Activated CD4-positive, alpha-beta T cell treated with anti-CD3 and anti-CD28 coated beads for 24 hours (primary cell): ENCODE results near the gene ARHGAP35.
"Not testable (repeated sequence)": the region's sequence is repeated elsewhere in the genome, so short reads cannot be mapped to it uniquely, and the experiment has no call there.

Experiments
- DNase-seq, 2 donors: peaks; one replicate each; pipeline ENCODE4 v3.0.0-alpha.2; 2020; ENCODE audit warnings: low read depth in 2 of 2

The ARHGAP35 gene

DNA sequence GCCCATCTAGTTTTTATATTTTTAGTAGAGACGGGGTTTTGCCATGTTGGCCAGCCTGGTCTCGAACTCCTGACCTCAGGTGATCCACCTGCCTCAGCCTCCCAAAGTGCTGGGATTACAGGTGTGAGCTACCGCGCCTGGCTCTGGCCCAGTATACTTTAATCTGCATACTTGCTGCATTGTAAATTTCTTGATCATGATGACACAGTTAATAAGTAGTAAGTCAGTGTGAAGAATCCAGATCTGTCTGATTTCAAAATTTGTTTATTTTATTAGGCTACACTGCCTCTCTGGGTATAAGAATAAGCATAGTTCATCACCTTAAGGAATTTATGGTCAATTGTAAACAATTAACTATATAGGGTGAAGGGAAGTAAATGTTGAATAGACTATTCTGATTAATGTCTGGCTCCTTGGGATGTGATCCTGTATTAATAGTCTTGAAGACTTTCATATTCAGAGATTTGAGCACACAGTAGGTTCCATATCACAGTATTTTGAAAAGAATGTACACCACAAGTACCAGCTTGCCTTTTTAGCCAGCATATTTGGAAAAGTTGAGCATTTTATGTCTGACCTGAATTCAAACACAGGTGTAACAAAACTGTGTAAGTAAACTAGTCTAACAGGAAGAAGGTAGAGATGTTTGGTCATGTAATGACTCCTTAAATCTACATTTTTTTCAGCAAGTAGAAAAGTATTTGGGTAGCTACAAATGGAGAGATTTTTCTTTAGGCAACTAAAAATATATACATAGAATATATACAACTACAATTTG is 7.4 kb downstream of the ARHGAP35 start:
- DNase-seq = no peak

DNA sequence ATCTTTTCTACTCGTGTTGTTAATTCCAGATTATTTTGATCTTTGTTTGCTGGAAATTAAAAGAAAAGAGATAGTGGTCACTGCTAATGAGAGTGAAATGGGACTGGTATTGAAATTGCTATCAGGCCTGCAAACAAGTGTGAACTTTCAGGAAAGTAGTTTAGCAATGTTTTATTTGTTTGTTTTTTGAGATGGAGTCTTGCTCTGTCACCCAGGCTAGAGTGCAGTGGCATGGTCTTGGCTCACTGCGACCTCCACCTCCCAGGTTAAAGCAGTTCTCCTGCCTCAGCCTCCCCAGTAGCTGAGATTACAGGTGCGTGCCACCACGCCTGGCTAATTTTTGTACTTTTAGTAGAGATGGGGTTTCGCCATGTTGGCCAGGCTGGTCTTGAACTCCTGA is 10.4 kb downstream of the ARHGAP35 start:
- not testable (repeated sequence) for DNase-seq

DNA sequence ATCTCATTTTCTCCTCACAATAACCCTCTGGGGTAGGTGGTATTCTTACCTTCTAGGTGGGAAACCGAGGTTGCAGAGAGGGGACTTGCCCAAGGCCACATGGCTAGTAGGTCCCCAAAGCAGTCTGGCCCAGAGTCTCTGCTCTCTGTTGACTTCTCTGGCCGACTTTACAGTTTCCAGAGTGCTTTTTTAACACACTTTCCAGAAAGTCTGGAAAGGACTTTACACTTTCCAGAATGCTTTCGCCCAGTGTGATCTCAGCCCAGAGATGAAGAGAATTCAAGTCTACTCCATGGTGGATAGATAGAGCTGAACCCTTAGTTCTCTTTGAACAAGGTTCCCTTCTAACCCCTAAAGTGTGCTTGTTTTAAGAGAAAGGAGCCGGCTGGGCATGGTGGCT is 12.2 kb downstream of the ARHGAP35 start:
- no peak for DNase-seq

DNA sequence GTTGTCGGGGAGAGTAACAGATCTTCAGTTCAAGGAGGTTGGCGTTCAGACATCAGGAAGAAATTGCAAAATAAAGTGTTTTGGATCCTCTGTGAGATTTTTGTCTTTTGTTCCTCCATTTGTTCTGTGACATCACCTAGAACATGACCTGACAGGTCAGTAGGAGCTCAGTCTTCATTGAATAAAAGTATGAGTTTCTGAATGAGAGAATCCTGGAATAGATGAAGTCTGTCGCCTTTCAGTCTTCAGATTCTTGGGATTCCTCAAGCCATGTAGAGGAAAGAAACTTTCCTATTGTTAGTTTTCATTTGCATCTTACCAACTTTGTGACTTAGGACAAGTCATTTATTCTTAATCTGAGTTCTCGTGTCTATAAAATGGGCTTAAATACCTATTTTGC is 14.4 kb downstream of the ARHGAP35 start:
- no peak for DNase-seq

DNA sequence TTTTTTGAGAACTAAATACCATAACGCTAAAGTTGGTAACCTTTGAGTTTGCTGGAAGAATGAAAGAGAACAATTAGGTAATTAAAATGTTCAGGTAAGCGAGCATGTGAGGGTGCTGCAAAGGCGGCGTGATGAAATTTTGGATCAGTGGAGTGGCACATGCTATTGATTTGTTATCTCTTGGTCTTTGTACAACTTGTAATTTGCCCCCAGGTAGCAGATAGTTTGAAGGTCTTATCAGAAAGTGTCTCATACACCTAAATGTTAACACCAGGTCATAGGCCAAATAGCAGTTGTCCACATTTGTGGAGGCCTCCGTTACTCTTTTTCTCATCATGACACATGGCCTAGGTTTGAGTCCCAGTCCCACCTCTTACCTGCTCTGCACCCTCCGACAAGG is 14.9 kb downstream of the ARHGAP35 start:
- DNase-seq = no peak

DNA sequence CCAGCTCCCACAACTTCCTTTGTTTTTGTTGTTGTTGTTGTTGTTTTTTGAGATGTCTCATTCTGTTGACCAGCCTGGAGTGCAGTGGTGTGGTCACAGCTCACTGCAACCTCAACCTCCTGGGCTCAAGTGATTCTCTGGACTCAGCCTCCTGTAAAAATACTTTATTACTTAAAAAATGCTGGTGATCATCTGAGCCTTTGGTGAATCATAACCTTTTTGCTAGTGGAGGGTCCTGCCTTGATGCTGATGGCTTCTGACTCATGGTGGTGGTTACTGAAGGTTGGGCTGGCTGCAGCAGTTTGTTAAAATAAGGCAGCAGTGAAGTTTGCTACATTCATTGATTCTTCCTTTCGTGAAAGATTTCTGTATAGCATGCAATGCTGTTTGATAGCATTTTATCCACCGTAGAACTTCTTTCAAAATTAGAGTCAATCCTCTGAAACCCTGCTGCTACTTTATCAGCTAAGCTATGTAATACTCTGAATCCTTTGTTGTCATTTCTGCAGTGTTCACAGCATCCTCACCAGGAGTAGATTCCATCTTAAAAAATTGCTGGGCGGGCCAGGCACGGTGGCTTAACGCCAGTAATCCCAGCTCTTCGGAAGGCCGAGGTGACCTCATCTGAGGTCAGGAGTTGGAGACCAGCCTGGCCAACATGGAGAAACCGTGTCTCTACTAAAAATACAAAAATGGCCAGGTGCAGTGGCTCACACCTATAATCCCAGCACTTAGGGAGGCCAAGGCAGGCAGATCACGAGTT is 18.0 kb downstream of the ARHGAP35 start:
- DNase-seq = no peak

DNA sequence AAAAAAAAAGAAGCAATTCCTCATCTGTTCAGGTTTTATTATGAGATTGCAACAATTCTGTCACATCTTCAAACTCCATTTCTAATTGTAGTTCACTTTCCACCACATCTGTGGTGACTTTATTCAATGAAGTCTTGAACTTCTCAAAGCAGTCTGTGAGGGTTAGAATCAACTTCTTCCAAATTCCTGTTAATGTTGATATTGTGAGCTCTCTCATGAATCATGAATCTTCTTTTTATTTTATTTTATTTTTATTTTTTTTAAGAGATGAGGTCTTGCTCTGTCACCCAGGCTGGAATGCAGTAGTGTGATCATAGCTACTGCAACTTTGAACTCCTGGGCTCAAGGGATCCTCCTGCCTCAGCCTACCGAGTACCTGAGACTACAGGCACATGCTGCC is 19.6 kb downstream of the ARHGAP35 start:
- DNase-seq = no peak

DNA sequence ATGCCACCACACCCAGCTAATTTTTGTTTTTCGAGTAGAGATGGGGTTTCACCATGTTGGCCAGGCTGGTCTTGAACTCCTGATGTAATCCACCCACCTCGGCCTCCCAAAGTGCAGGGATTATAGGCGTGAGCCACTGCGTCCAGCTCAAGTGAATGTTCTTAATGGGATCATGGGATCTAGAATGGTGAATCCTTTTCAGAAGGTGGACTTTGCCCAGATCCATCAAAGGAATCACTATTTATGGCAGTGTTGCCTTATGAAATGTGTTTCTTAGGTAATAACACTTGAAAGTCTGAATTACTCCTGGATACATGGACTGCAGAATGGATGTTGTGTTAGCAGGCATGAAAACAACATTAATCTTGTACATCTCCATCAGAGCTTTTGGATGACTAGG is 20.3 kb downstream of the ARHGAP35 start:
- no peak for DNase-seq

DNA sequence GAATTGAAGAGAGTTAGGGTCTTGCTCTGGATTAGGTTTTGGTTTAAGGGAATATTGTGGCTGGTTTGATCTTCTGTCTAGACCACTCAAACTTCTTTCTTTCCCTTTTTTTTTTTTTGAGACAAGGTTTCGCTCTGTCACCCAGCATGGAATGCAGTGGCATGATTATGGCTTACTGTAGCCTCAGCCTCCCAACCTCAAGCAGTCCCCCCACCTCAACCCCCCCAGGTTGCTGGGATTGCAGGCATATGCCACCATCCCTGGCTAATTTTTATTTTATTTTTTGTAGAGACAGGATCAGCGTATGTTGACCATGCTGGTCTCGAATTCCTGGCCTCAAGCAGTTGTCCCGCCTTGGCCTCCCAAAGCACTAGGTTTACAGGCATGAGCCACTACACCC is 21.2 kb downstream of the ARHGAP35 start:
- no peak for DNase-seq

DNA sequence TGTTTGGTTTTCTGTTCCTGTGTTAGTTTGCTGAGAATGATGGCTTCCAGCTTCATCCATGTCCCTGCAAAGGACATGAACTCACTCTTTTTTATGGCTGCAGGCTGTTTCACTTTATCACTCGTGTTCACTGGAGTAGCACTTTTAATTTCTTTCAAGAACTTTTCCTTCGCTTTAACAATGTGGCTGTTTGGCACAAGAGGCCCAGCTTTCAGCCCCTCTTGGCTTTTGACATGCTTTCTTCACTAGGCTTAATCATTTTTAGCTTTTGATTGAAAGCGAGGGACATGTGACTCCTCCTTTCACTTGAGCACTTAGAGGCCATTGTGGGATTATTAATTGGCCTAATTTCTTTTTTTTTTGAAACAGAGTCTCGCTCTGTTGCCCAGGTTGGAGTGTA is 22.0 kb downstream of the ARHGAP35 start:
- DNase-seq = not testable (repeated sequence)

DNA sequence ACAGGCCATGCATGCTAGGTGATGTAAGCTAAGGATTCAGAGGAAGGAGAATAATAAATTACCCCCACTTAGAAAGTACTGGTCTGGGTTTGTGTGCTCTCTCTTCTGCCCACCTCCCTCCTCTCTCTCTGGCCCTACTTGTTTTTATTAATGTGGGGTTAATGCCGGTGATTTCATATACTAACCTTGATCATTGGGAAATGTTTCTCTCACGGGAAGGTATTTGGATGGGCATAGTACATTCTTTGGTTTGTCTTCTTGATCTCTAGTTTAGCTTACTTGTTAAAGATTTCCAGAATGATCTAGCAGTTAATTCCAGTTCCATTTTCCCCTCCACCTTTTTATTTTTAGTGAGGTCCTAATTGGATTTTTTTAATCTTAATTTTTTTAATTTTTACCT is 24.6 kb downstream of the ARHGAP35 start:
- no peak for DNase-seq

DNA sequence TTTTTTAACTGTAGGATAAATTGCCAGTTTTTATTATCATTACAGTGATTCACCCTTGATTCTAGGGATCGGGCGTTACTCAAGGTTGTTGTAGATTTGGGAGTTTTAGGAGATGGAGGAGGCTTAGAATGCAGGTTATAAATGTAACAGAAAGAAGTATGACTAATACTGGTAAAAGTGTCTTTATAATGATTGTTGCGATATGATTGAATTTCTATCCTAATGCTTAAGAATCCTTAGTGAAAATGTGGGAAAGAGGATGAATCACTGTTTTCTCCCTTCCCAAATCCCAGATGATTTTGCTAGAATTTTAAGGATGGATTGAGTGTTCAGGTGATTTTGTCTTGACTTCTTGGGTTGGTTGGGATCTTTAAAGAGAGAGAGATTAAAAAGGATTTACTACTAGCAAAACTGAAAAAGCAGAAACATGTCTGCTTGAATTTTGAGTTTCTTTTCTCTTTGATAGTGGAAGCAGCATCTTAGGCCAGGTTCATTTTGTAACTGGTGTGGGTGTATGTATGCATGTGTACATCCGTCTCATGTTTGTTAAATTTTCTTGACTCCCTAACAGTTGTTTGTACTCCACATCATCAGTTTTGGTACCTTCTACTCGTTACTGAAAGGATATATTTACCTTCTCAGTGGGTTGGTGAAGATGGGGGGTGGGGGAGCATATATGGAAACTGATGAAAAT is 25.9 kb downstream of the ARHGAP35 start:
- no peak for DNase-seq

DNA sequence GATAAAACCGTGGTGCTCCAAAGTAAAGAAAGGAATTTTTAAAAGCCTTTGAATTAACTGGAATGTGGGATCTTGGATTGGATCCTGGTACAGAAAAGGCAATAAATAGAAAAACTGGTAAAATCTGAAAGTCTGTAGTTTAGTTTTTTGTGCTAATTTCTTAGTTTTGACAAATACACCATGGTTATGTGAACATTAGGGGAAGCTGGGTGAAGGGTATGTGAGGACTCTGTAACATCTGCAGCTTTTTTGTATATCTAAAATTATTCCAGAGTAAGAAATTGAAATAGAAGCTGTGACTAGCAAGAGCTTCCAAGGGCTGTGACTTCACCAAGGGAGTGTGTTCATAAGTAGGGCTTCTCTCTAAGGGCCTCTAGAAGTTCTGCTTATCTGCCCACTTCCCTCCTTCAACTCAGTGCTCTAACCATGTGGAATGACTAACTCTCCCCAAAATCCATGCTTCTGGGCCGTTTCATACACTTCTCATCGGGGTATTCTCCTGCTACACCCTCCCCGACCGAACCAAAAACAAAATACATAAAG is 26.5 kb downstream of the ARHGAP35 start:
- DNase-seq = no peak

DNA sequence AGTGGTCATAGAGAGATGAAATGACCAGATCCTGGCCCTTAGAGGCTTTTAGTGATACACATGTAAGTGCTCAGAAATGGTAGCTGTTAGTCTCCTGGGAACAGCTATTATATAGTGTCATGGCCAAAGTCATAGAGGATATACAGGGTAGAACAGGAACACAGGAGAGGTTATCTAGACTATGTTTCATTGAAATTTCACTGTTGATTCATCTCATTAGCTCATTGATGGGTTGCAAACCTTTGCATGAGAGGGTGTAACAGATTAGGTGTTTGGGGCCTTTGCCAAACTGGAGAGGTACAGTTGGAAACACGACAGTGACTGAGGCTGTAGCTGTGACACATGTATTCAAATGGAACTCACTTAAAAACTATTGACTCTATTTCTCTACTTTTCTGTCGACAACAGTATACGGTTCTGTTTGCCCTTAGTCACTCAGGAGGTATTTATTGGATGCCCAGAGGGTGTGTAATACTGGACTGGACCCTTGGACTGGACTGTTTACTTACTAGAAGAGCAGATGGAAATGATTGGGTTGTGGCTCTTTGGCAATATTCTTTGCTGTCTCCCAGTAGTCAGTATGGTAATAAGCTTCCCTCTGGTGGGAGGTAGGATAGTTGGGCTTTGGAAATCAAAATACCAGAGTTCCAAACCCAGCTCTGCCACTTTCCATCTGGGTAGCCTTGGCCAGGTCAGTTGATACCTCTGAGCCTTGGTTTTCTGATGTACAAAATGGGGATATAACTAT is 29.8 kb downstream of the ARHGAP35 start:
- no peak for DNase-seq

DNA sequence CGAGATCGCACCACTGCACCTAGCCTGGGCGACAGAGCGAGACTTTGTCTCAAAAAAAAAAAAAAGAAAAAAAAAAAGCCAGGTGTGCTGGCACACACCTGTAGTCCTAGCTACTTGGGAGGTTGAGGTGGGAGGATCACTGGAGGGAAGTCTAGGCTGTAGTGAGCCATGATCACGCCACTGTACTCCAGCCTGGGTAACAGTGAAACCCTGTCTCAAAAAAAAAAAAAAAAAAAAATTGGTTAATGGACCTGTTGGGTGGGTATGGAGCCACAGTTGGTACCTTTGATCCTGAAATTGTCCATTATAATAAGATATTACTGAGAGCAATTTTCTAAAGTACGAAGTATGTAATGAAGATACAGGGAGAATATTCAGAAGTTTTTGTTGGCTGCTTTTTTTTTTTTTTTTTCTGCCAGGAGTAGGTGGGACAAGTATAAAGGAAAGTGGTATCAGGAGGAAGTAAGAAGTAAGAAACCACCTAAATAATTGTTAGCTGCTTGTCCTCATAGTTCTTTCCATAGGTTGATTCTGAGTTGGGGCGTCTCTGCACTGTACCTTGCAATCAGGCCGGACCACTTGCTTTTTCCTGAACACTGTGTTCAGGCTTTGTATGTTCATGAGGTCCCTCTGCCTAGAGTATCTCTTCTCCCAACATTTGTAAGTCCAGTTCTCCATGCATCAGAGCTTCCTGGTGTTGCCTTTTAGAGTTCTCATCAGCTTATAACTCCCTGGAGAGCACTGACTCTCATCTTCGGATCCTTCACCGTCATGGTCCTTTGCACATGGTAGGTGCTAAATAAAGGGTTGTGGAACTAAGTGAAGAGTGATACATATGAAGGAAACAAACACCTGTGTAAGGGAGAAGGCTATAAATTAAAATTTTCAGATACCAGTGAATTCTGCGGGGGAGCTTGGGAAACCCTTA is 31.7 kb downstream of the ARHGAP35 start:
- no peak for DNase-seq

DNA sequence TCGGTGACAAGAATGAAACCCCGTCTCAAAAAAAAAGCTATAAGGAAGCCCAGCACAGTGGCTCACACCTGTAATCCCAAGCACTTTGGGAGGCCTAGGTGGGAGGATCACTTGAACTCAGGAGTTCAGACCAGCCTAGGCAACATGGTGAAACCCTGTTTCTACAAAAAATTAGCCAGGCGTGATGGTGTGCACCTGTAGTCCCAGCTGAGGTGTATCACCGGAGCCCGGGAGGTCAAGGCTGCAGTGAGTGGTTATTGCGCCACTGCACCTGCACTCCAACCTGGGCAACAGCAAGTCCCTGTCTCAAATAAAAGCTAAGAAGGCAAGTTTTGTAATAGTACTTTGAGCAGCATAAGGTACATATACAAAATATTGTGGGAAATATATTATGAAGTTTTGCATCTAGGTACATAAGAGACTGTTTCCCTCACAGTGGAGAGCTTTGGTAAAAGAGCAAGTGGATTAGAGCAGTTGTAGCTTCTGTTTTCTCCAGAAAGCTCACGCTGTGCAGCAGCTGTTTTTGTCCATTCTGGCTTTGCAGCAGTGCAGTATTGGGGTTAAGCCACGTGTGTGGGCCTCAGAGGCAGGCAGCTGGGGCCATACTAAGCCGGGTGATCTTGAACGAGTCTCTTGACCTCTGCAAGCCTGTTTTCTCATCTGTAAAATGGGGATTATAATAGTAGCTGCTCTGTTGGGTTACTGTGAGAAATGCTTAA is 35.4 kb downstream of the ARHGAP35 start:
- no peak for DNase-seq

DNA sequence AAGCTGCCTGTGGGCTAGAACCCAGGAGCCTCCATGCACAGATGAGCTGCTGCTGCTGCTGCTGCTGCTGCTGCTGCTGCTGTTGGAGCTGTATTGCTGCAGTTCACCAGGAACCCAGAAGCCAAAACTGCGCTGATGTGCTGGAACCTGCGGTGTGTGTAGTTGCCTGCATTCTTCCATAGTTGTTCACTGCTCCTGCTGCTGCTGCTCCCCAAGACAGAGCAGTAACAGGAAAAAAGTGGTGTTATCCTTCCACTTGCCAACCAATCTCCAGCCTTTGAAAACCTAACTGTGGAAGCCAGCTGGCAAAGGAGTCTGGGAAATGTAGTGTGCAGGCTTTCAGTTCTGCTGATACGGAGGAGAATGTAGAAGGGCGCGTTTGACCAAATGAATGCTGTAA is 37.9 kb downstream of the ARHGAP35 start:
- DNase-seq = no peak

DNA sequence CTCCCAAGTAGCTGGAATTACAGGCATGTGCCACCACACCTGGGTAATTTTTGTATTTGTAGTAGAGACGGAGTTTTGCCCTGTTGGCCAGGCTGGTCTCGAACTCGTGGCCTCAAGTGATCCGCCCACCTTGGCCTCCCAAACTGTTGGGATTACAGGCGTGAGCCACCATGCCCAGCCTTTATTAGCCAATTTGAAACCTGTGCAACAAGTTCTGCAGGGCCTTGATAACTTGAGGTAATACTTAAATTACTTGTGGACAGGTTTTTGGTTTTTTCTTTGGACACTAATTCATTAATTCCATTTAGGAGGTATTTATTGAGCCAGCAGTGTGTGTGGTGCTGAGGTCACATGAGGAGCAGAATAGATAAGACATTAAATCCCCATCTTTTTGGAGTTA is 39.5 kb downstream of the ARHGAP35 start:
- DNase-seq = no peak

DNA sequence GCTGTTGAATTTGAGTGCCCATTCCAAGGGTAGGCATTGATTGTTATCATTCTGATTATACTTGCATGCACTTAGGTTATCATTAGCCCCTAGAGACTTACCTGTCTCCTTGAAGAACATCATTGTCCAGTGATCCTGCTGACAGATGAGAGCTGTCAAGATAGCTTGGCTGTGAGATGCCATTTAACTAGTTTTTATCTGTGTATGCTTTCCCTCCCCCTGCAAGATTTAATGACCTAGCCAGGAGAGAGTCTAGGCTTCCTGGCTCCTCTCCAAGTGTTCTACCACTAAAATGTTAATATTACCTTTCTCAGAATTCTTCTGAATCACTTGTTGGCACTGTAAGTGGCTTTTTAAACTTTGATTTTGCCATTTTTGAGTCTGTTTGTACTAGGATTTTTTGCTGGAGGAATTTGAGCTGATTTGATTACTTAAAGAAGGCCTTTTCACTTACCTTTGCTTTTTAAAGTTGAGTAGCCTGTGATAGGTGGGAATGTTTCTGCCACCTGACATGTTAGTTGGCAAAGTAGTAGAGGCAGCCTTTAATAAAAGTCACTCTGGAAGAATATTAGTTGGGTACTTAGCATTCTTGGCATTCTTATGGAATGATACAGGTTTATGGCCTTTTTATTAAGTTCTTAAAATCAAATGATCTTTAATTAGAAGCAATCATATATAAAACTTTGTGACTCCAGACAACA is 41.1 kb downstream of the ARHGAP35 start:
- no peak for DNase-seq
